HUES6 (cell line): ENCODE data around the gene PCDHA4.
"Not testable (repeated sequence)": the region's sequence is repeated elsewhere in the genome, so short reads cannot be mapped to it uniquely, and the experiment has no call there.

Experiments used
- H3K27ac ChIP-seq: 2 replicates; pipeline ENCODE4 v1.7.0; 2013; ENCODE audit warnings: low read depth, mild to moderate bottlenecking, low read length, inconsistent platforms
- H3K27me3 ChIP-seq: 2 replicates; pipeline ENCODE4 v1.6.1; 2013; ENCODE audit warnings: low read length; ENCODE audit not compliant: control insufficient read depth, insufficient read depth
- H3K36me3 ChIP-seq: 2 replicates; pipeline ENCODE4 v1.6.1; 2013; ENCODE audit warnings: low read length; ENCODE audit not compliant: control insufficient read depth, insufficient read depth
- H3K4me1 ChIP-seq: 2 replicates; pipeline ENCODE4 v1.6.1; 2013; ENCODE audit warnings: low read length; ENCODE audit not compliant: control insufficient read depth, insufficient read depth
- H3K4me3 ChIP-seq: 2 replicates; pipeline ENCODE4 v1.5.1; 2013; ENCODE audit warnings: low read depth, low read length
- H3K9ac ChIP-seq: one replicate; pipeline ENCODE4 v1.6.1; 2013; ENCODE audit warnings: mild to moderate bottlenecking, low read length
- H3K9me3 ChIP-seq: 2 replicates; pipeline ENCODE4 v1.6.1; 2013; ENCODE audit warnings: low read depth, low read length; ENCODE audit not compliant: control insufficient read depth, insufficient read depth

PCDHA4 gene

GRCh38 chr5:140822969-140823368 is 16.1 kb downstream of the PCDHA4 start:
- not testable (repeated sequence) for H3K27ac ChIP-seq, H3K4me3 ChIP-seq, H3K36me3 ChIP-seq, H3K9ac ChIP-seq, H3K9me3 ChIP-seq, H3K27me3 ChIP-seq, H3K4me1 ChIP-seq

GRCh38 chr5:140823475-140823874 is 16.6 kb downstream of the PCDHA4 start:
- no peaks in the 10 kb centered on the region for H3K36me3 ChIP-seq
- no peak overlapping the region for H3K9ac ChIP-seq
- no peaks in the 10 kb centered on the region for H3K4me1 ChIP-seq
- H3K9me3 ChIP-seq = peaks cover 5% of the 10 kb centered on the region; the same call in 1 of the 2 replicates
- no peak overlapping the region for H3K4me3 ChIP-seq
- no peak overlapping the region for H3K27ac ChIP-seq
- H3K27me3 ChIP-seq = no peaks in the 10 kb centered on the region

DNA sequence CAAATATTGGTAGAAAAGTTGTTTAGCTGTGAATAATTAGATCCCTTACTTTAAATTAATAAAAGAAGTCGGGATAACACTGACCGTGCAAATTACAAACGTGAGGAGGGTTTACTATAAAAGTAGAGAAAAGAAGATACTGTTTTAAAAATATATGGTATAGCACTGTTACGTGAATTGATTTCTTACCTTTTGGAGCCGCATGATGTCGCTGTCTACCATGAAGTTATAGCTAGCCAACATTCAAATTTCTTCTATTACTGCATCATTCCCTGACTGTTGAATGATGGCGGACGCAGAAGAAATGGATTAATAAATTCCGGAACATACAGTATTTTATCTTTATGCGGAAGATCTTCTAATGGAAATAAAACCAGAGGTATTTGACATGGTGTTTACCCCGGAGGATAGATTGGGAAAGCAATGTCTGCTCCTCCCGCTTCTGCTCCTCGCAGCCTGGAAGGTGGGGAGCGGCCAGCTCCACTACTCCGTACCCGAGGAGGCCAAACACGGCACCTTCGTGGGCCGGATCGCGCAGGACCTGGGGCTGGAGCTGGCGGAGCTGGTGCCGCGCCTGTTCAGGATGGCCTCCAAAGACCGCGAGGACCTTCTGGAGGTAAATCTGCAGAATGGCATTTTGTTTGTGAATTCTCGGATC is 21.0 kb downstream of the PCDHA4 start, which contains the start of gene PCDHA6:
TSS of gene PCDHA6 (plus strand) at position 257 of the 658 bp plus-strand sequence. CDS start at position 389, 132 bp downstream.
- H3K9ac ChIP-seq = no peak within 1 kb of the TSS
- H3K4me1 ChIP-seq = no peaks in the 10 kb centered on the region
- H3K27me3 ChIP-seq = no peaks in the 10 kb centered on the region
- H3K4me3 ChIP-seq = peak within 1 kb of the TSS; percentile 31; the same call in 1 of the 2 replicates
- peaks cover 5% of the 10 kb centered on the region; the same call in 1 of the 2 replicates for H3K9me3 ChIP-seq
- no peaks in the 10 kb centered on the region for H3K36me3 ChIP-seq
- H3K27ac ChIP-seq = no peak within 1 kb of the TSS

GRCh38 chr5:140828362-140828737 is 21.5 kb downstream of the PCDHA4 start:
- Histone ChIP-seq H3K4me1 (no peaks in the 10 kb centered on the region), H3K4me3 (no peak overlapping the region; the same call in 1 of the 2 replicates), H3K9me3 (peaks cover 5% of the 10 kb centered on the region; the same call in 1 of the 2 replicates), H3K9ac (no peak overlapping the region), H3K36me3 (no peaks in the 10 kb centered on the region), H3K27ac (no peak overlapping the region), H3K27me3 (no peaks in the 10 kb centered on the region)

GRCh38 chr5:140829511-140830501 is 22.9 kb downstream of the PCDHA4 start:
- not testable (repeated sequence) for H3K9me3 ChIP-seq

DNA sequence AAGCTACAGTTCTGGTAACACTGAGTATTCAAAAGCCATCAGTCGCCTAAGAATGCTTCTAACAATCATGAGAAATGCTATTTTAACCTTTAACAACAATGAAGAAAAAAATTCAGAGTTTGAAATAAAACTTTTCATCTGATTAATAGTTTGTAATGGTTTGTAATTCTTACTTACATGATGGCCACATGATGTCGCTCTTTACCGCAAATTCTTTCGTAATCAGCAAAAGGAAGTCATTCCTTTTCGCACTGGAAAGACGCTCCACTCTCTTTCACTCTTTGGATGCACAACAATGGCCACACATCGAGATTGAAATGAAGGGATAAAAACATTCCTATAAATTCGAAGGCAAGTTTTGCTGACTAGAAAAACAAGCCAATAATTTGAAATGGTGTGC is 27.1 kb downstream of the PCDHA4 start, which contains the start of gene PCDHA7:
TSS of gene PCDHA7 (plus strand) at position 277 of the 400 bp plus-strand sequence. CDS start at position 392, 115 bp downstream.
- Histone ChIP-seq H3K27ac (no peak within 1 kb of the TSS), H3K27me3 (no peaks in the 10 kb centered on the region), H3K9me3 (peaks cover 7% of the 10 kb centered on the region), H3K36me3 (peaks cover 3% of the 10 kb centered on the region; the same call in 1 of the 2 replicates), H3K4me3 (peak within 1 kb of the TSS; percentile 41; the same call in 1 of the 2 replicates), H3K4me1 (no peaks in the 10 kb centered on the region), H3K9ac (no peak within 1 kb of the TSS)

More at GRCh38 chr5:140829511-140830501, 22.9 kb downstream of the PCDHA4 start:
- H3K4me1 ChIP-seq, H3K27me3 ChIP-seq, H3K4me3 ChIP-seq, H3K27ac ChIP-seq, H3K36me3 ChIP-seq, H3K9ac ChIP-seq: not testable (repeated sequence)

GRCh38 chr5:140834439-140835008 is 27.7 kb downstream of the PCDHA4 start:
- H3K4me1 ChIP-seq, H3K27ac ChIP-seq, H3K36me3 ChIP-seq, H3K9me3 ChIP-seq, H3K9ac ChIP-seq, H3K27me3 ChIP-seq: not testable (repeated sequence)
- peak overlapping the region; percentile 41; the same call in 1 of the 2 replicates for H3K4me3 ChIP-seq

DNA sequence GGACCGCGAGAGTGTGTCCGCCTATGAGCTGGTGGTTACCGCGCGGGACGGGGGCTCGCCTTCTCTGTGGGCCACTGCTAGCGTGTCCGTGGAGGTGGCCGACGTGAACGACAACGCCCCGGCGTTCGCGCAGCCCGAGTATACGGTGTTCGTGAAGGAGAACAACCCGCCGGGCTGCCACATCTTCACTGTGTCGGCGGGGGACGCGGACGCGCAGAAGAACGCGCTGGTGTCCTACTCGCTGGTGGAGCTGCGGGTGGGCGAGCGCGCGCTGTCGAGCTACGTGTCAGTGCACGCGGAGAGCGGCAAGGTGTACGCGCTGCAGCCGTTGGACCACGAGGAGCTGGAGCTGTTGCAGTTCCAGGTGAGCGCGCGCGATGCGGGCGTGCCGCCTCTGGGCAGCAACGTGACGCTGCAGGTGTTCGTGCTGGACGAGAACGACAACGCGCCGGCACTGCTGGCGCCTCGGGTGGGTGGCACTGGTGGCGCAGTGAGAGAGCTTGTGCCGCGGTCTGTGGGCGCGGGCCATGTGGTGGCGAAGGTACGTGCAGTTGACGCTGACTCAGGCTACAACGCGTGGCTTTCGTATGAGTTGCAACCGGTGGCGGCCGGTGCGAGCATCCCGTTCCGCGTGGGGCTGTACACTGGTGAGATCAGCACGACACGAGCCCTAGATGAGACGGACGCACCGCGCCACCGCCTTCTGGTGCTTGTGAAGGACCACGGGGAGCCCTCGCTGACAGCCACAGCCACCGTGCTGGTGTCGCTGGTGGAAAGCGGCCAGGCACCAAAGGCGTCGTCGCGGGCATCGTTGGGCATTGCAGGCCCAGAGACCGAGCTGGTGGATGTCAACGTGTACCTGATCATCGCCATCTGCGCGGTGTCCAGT is 29.0 kb downstream of the PCDHA4 start:
- H3K36me3 ChIP-seq = peaks cover 3% of the 10 kb centered on the region; the same call in 1 of the 2 replicates
- H3K9ac ChIP-seq = no peak overlapping the region
- H3K27ac ChIP-seq = no peak overlapping the region
- no peaks in the 10 kb centered on the region for H3K4me1 ChIP-seq
- H3K27me3 ChIP-seq = no peaks in the 10 kb centered on the region
- H3K9me3 ChIP-seq = peaks cover 5% of the 10 kb centered on the region; the same call in 1 of the 2 replicates
- H3K4me3 ChIP-seq = no peak overlapping the region

- Histone ChIP-seq H3K27ac (no peak within 1 kb of the TSS), H3K4me3 (peak within 1 kb of the TSS; percentile 42)
Observed at GRCh38 chr5:140840978-140841962, 34.4 kb downstream of the PCDHA4 start, which contains the start of gene PCDHA8. TSS of gene PCDHA8 (plus strand) at chr5:140841187. CDS start at chr5:140841322, 135 bp downstream.

More at GRCh38 chr5:140840978-140841962, 34.4 kb downstream of the PCDHA4 start, which contains the start of gene PCDHA8:
- H3K4me1 ChIP-seq = no peaks in the 10 kb centered on the region
- no peaks in the 10 kb centered on the region for H3K27me3 ChIP-seq
- peaks cover 1% of the 10 kb centered on the region; the same call in 1 of the 2 replicates for H3K36me3 ChIP-seq
- peaks cover 5% of the 10 kb centered on the region for H3K9me3 ChIP-seq
- no peak within 1 kb of the TSS for H3K9ac ChIP-seq
